ENCODE data around the gene IMMP2L. TPM values are rescaled to one million over a fixed set of nuclear protein-coding genes. Genes with fewer than 3 reads are reported as not detected.

IMMP2L gene
- total RNA-seq, result 5.9 and 18.6 TPM in 2 replicates

GRCh38 chr7:111561904-111562732 is at the start of gene IMMP2L:
TSS of gene IMMP2L (minus strand) at chr7:111562492.

GRCh38 chr7:111090846-111091245 is 471.4 kb downstream of the IMMP2L start, which contains the start of gene LRRN3:
TSS of gene LRRN3 (plus strand) at chr7:111091127. CDS start at chr7:111122773, 31,646 bp downstream.

Data from regular cardiac myocyte (primary cell).